ENCODE measurements around the gene MPV17L2.

Gene MPV17L2

DNA sequence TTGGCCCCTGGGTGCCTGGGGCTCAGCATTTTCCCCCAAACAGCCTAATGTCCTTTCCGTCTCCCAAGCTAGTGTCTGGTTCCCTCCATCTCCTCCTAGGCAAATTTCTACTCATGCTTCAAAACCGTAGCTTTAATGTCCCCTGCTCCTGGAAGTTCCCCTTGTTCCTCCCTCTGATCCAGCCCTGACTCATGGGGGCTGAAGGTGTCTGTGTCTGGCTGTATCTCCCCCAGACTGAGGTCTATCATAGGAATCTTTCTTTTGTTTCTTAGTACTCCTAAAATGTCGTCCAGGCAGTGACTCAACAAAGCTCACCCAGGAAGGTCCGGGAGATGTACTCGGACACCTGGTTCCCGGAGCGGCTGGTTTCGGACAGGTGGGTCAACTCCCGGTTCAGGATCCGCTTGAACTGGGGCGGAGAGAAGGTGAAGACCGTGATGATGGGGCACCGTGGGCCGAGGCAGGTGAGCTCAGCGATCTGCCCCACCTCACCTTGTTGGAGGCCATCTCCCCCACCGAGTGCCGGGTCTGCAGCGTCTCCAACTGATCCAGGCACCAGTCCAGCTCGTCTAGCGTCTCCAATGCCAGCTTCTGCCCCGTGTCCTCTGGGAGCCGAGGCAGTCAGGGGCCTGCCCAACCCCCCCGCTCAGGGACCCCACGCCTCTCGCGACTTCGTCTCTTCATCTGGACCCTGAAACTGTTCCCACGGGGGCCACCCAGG lies 27.1 kb downstream of the MPV17L2 start:
- no peak for DNase-seq

GRCh38 chr19:18220632-18221275 lies 27.7 kb downstream of the MPV17L2 start:
- DNase-seq: no peak

- no peak for DNase-seq
Observed at GRCh38 chr19:18221815-18222725, 29.1 kb downstream of the MPV17L2 start.

DNA sequence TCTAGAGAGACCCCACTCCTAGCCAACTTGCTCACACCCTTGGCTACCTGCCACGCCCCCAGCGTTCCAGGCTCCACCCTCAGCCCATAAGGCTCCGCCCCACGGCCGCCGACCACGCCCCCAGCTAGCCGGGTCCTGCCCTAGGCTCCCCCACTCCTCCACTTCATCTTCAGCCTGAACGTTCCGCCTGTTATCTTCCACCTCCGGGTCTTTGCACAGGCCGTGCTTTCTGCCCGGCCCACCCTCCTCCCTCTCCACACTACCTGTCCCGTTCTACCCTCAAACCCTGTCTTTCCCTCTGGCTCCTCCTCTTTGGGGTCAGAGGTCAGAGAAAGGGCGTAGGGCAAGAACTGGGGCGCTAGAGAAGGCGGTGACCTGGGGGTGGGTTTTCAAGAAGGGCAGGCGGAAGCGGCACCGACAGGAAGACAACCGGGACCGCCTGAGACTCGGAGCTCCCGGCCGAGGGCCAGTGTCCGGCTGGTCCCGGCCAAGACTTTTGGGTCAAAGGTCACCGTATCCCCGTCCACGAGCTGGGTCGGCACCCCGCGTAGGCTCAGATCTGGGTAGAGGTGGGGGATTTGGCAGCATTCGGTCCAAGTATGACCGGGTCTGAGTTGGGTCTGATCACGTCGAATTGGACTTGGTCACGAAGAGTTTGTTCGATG lies 31.0 kb downstream of the MPV17L2 start:
- DNase-seq: peak; percentile 51

GRCh38 chr19:18224525-18225354 lies 31.7 kb downstream of the MPV17L2 start:
- peak; percentile 96 for DNase-seq

GRCh38 chr19:18225355-18225701 lies 32.3 kb downstream of the MPV17L2 start:
- no peak for DNase-seq

DNA sequence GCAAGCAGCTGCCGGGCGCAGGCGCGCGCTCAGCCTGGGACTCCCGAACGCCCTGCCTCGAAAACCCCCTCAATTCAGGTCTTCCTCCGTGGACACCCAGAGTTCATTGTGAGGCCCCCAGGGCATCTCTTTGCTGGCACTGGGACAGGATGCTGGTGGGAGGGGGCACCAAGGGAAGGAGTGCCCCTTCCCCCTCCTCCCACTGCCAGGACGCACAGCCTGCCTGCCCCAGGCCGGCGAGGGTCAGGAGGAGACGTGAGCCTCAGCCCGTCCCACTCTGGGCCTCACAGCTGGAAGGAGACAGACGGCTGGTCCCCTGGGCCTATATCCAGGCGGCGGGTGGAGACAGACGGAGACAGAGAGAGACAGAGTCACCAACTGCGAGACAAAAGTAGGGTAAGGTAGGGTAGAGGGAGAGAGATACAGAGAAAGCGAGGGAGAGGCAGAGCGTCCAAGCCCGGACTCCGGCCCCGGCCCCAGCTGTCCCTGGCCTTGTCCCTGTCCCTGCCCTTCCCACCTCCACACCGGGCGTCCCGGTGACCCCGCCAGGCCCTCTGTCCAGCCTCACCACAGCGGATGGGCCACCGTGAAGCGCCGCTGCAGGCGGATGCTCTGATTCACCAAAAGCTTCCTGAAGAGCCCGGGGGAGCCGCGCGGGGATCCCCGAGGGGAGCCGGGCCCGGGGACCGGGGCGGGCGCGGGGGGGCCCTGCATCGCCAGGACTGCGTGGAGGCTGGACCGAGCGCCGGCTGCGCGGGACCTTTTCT lies 32.9 kb downstream of the MPV17L2 start, which contains the start of gene PDE4C:
Gene PDE4C (minus strand): TSS at position 737 of the 767 bp plus-strand sequence. CDS start 23 bp downstream, at position 714.
- no peak for DNase-seq

- DNase-seq: no peak
Observed at GRCh38 chr19:18226956-18227780, 34.1 kb downstream of the MPV17L2 start.

DNA sequence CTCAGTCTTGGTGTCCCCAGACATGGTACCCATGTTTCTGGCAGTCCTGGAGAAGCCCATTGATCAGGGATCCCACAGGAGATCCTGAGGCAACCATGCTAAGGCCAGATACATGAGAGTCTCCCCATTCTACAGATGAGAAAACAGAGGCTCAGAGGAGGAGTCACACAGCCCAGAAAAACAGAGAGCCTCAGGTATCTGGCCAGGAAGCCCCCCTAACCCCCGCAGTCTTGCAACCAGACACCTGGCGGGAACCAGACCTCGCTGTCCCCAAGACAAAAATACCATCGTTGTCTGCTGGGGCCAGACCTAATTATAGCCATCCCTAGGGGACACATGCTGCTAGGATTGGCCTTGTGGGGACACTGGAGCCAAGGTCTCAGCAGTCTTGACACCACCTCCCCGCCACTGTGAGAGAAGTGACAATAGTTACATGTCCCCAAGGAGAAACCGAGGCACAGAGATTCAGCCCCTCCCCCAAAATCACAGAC lies 34.8 kb downstream of the MPV17L2 start:
- no peak for DNase-seq

DNA sequence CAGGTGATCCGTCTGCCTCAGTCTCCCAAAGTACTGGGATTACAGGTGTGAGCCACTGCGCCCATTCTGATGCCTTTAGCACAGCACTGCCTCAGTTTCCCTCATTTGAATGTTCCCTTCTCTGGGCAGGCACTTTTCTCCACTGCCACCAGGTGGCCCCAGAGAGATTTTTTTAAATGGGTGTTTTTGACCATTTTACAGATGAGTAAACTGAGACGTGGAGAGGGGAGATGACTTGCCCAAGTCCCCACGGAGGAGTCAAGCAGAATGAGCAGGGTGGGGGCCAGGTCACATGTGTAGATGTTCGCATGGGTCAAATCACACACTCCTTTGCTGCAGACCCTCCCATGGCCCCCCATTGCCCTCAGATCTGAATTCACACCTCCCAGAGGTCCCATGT lies 36.5 kb downstream of the MPV17L2 start:
- DNase-seq: no peak

- DNase-seq: no peak
Observed at GRCh38 chr19:18229915-18230314, 36.9 kb downstream of the MPV17L2 start.

DNA sequence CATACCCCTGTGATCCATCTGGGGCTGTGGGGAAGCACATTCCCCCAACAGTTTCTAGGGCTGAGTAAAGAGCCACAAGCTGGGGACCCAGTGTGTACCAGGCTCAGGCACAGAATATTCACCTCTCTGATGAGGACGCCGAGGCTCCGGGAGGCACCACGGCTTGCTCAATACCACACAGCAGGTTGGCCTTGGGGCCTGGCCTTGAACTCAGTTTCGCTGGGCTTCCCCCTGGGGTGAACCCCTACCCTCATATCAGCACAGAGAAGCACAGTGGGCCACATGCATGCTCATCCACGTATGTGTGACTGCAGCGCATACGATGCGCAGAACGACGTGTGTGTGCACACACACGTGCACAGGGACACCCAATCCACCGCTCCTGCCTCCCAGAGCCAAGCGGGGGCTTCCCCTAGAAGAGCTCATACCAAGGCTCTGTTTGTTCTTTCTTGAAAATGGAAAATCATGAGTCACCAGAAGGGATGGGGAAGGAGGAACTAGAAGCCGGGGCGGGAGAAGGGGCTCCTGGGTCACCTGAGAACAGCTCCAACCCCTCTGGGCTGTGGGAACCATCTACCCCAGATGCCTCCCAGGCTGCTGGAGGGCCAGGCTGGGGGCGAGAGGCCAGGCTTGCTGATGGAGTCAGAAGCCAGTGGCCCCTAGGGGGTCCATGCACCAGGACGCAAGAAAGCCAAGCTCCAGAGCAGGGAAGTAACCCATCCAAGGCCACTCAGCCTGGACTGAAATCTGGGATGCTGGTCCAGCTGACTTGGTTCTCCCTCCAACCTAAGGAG lies 38.1 kb downstream of the MPV17L2 start:
- no peak for DNase-seq

- no peak for DNase-seq
Observed at GRCh38 chr19:18231775-18232174, 38.8 kb downstream of the MPV17L2 start.

- no peak for DNase-seq
Observed at GRCh38 chr19:18232540-18233223, 39.7 kb downstream of the MPV17L2 start.

- no peak for DNase-seq
Observed at GRCh38 chr19:18233224-18233825, 40.3 kb downstream of the MPV17L2 start.

DNA sequence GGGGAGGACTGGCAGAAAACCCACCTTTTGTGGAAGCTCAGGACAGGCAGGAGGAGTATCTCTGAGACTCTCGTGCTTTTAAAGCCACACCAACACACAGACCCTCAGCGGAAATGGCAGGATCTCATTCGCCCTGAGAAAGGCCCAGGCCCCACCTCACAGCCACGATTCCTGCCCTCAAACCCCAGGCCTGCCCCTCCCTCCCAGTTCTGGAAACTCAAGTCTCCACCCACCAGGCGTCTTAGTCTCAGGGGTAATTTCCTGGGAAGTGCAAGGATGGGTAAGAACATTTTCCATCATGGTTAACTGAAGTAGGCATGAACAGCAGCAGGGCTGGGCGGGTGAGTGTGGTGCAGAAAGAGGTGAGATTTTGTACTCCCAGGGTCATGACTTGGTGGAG lies 41.2 kb downstream of the MPV17L2 start:
- no peak for DNase-seq

GRCh38 chr19:18239303-18239702 lies 46.3 kb downstream of the MPV17L2 start:
- no peak for DNase-seq

GRCh38 chr19:18245297-18245696 lies 52.3 kb downstream of the MPV17L2 start:
- DNase-seq: no peak

Measured in NK-92 treated with Interleukin-12 subunit alpha and Interleukin-12 subunit beta, amount 100 ng/mL, for 24 hours (cell line).